ENCODE measurements around the gene DOHH. TPM values are rescaled to one million over a fixed set of nuclear protein-coding genes. Genes with fewer than 3 reads are reported as not detected.
"Not testable (repeated sequence)": the region's sequence is repeated elsewhere in the genome, so short reads cannot be mapped to it uniquely, and the experiment has no call there.

The DOHH gene
- total RNA-seq, 1 donor from 2014 or later: 28.1 TPM

GRCh38 chr19:3534375-3535234 is 34.1 kb upstream of the DOHH start:
- TF ChIP-seq CTCF (conservative IDR thresholded peaks at IDR 0.05; ENCODE audit: low read depth, low read length): no peak
- DNase-seq (ENCODE audit: low read depth): no peak
- H3K4me3 ChIP-seq (ENCODE audit: low read depth, low read length): no peak overlapping the region

GRCh38 chr19:3533563-3534216 is 33.2 kb upstream of the DOHH start:
- TF ChIP-seq CTCF (conservative IDR thresholded peaks at IDR 0.05; ENCODE audit: low read depth, low read length): no peak
- no peak overlapping the region for H3K4me3 ChIP-seq (ENCODE audit: low read depth, low read length)
- DNase-seq (ENCODE audit: low read depth): no peak

GRCh38 chr19:3533033-3533432 is 32.6 kb upstream of the DOHH start:
- no peak overlapping the region for H3K4me3 ChIP-seq (ENCODE audit: low read depth, low read length)
- DNase-seq (ENCODE audit: low read depth): no peak
- no peak for TF ChIP-seq CTCF (conservative IDR thresholded peaks at IDR 0.05; ENCODE audit: low read depth, low read length)

GRCh38 chr19:3532154-3532786 is 31.8 kb upstream of the DOHH start:
- H3K4me3 ChIP-seq (ENCODE audit: low read depth, low read length): no peak overlapping the region
- TF ChIP-seq CTCF (conservative IDR thresholded peaks at IDR 0.05; ENCODE audit: low read depth, low read length): no peak
- DNase-seq (ENCODE audit: low read depth): no peak

- TF ChIP-seq CTCF (conservative IDR thresholded peaks at IDR 0.05; ENCODE audit: low read depth, low read length): no peak
- DNase-seq (ENCODE audit: low read depth): no peak
- H3K4me3 ChIP-seq (ENCODE audit: low read depth, low read length): no peak overlapping the region
Observed at GRCh38 chr19:3531716-3532115, 31.2 kb upstream of the DOHH start.

- no peak for TF ChIP-seq CTCF (conservative IDR thresholded peaks at IDR 0.05; ENCODE audit: low read depth, low read length)
- no peak for DNase-seq (ENCODE audit: low read depth)
- no peak overlapping the region for H3K4me3 ChIP-seq (ENCODE audit: low read depth, low read length)
Observed at GRCh38 chr19:3530389-3530788, 29.9 kb upstream of the DOHH start.

GRCh38 chr19:3529299-3529698 is 28.8 kb upstream of the DOHH start:
- not testable (repeated sequence) for H3K4me3 ChIP-seq (ENCODE audit: low read depth, low read length); DNase-seq (ENCODE audit: low read depth)
